ENCODE data around the gene POLR2E.

The POLR2E gene

DNA sequence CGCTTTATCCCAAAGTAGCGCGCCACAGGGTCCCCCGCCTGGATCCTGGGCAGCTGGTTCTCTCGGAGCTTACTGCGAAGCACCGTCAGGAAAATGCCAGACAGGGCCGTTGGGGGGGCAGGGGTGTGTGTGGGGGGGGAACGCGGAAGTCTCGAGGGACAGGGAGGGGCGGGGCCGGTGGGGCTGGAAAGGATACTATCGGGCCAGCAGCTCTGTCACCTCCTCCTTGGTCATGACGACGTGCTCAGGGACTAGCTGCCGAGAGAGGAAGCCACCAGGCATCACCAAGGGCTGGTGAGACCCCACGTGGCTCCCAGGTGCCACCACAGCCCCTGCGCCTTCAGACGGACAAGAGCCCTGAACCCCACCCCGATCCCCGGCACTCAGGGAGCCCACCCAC is 5.3 kb downstream of the POLR2E start:
- no peaks in the 10 kb centered on the region for H3K9me3 ChIP-seq (ENCODE audit: insufficient read depth, low read depth, low read length)
- H3K4me3 ChIP-seq (ENCODE audit: low read length, poor library complexity, severe bottlenecking) = no peak overlapping the region
- H3F3A ChIP-seq (ENCODE audit: low read depth) = no peaks in the 10 kb centered on the region
- H3K79me2 ChIP-seq (ENCODE audit: insufficient read depth, low read length) = peaks cover 35% of the 10 kb centered on the region
- TF ChIP-seq CTCF (conservative IDR thresholded peaks at IDR 0.05; ENCODE audit: low read length) = no peak
- TF ChIP-seq EZH2phosphoT487 (IDR thresholded peaks at IDR 0.05; ENCODE audit: borderline replicate concordance) = no peak
- H3K4me2 ChIP-seq (ENCODE audit: low read depth, low read length, poor library complexity, severe bottlenecking) = no peak overlapping the region
- H3K9ac ChIP-seq (ENCODE audit: low read depth, low read length, poor library complexity, severe bottlenecking) = no peak overlapping the region
- H3K4me1 ChIP-seq (ENCODE audit: insufficient read depth, low read length, poor library complexity, severe bottlenecking) = peaks cover 14% of the 10 kb centered on the region
- H3K9me2 ChIP-seq (replicated peaks; ENCODE audit: low read depth, low read length) = no peaks in the 10 kb centered on the region
- H3K27me3 ChIP-seq (ENCODE audit: insufficient read depth, low read length, poor library complexity, severe bottlenecking) = no peaks in the 10 kb centered on the region
- no peak overlapping the region for H2AFZ ChIP-seq (ENCODE audit: low read length)
- peaks cover 21% of the 10 kb centered on the region for H4K20me1 ChIP-seq (ENCODE audit: insufficient read depth, low read length, poor library complexity, severe bottlenecking)
- peaks cover 43% of the 10 kb centered on the region; the same call in 1 of the 2 replicates for H3K36me3 ChIP-seq (ENCODE audit: insufficient read depth, low read length)

- H3K36me3 ChIP-seq (ENCODE audit: insufficient read depth, low read length) = peaks cover 47% of the 10 kb centered on the region; the same call in 1 of the 2 replicates
- no peaks in the 10 kb centered on the region for H3K9me2 ChIP-seq (replicated peaks; ENCODE audit: low read depth, low read length)
- H3F3A ChIP-seq (ENCODE audit: low read depth) = no peaks in the 10 kb centered on the region
- peaks cover 12% of the 10 kb centered on the region for H3K4me1 ChIP-seq (ENCODE audit: insufficient read depth, low read length, poor library complexity, severe bottlenecking)
- TF ChIP-seq EZH2phosphoT487 (IDR thresholded peaks at IDR 0.05; ENCODE audit: borderline replicate concordance) = no peak
- TF ChIP-seq CTCF (conservative IDR thresholded peaks at IDR 0.05; ENCODE audit: low read length) = no peak
- H3K9me3 ChIP-seq (ENCODE audit: insufficient read depth, low read depth, low read length) = no peaks in the 10 kb centered on the region
- H3K4me2 ChIP-seq (ENCODE audit: low read depth, low read length, poor library complexity, severe bottlenecking) = no peak overlapping the region
- H3K27me3 ChIP-seq (ENCODE audit: insufficient read depth, low read length, poor library complexity, severe bottlenecking) = no peaks in the 10 kb centered on the region
- peaks cover 14% of the 10 kb centered on the region for H4K20me1 ChIP-seq (ENCODE audit: insufficient read depth, low read length, poor library complexity, severe bottlenecking)
- H3K4me3 ChIP-seq (ENCODE audit: low read length, poor library complexity, severe bottlenecking) = no peak overlapping the region
- H2AFZ ChIP-seq (ENCODE audit: low read length) = no peak overlapping the region
- no peak overlapping the region for H3K9ac ChIP-seq (ENCODE audit: low read depth, low read length, poor library complexity, severe bottlenecking)
- H3K79me2 ChIP-seq (ENCODE audit: insufficient read depth, low read length) = peaks cover 29% of the 10 kb centered on the region
Observed at GRCh38 chr19:1089126-1089771, 5.9 kb downstream of the POLR2E start.

- Histone ChIP-seq H3K79me2 (ENCODE audit: insufficient read depth, low read length) (peaks cover 22% of the 10 kb centered on the region), H3K4me3 (ENCODE audit: low read length, poor library complexity, severe bottlenecking) (no peak overlapping the region), H3F3A (ENCODE audit: low read depth) (no peaks in the 10 kb centered on the region), H3K9me2 (replicated peaks; ENCODE audit: low read depth, low read length) (no peaks in the 10 kb centered on the region), H3K4me1 (ENCODE audit: insufficient read depth, low read length, poor library complexity, severe bottlenecking) (peaks cover 4% of the 10 kb centered on the region), H3K36me3 (ENCODE audit: insufficient read depth, low read length) (peaks cover 53% of the 10 kb centered on the region; the same call in 1 of the 2 replicates), H3K9me3 (ENCODE audit: insufficient read depth, low read depth, low read length) (no peaks in the 10 kb centered on the region), H3K4me2 (ENCODE audit: low read depth, low read length, poor library complexity, severe bottlenecking) (no peak overlapping the region), H2AFZ (ENCODE audit: low read length) (no peak overlapping the region), H4K20me1 (ENCODE audit: insufficient read depth, low read length, poor library complexity, severe bottlenecking) (peaks cover 7% of the 10 kb centered on the region), H3K9ac (ENCODE audit: low read depth, low read length, poor library complexity, severe bottlenecking) (no peak overlapping the region), H3K27me3 (ENCODE audit: insufficient read depth, low read length, poor library complexity, severe bottlenecking) (no peaks in the 10 kb centered on the region)
- TF ChIP-seq EZH2phosphoT487 (IDR thresholded peaks at IDR 0.05; ENCODE audit: borderline replicate concordance) (no peak), CTCF (conservative IDR thresholded peaks at IDR 0.05; ENCODE audit: low read length) (no peak)
Observed at GRCh38 chr19:1088416-1089010, 6.7 kb downstream of the POLR2E start.

Data from Loucy (cell line).